GF-D8 (cell line): ENCODE data around the gene OTOS.

Source experiments
- DNase-seq: peaks from one replicate; lab custom pipeline; 2025; lab: John Stamatoyannopoulos, UW

OTOS gene

GRCh38 chr2:240167588-240167880 is 27.1 kb upstream of the OTOS start:
- DNase-seq = no peak

- DNase-seq = no peak
Observed at GRCh38 chr2:240166761-240167587, 26.5 kb upstream of the OTOS start.

GRCh38 chr2:240166191-240166590 is 25.7 kb upstream of the OTOS start:
- no peak for DNase-seq

- no peak for DNase-seq
Observed at GRCh38 chr2:240165661-240166060, 25.2 kb upstream of the OTOS start.

- no peak for DNase-seq
Observed at GRCh38 chr2:240165034-240165433, 24.6 kb upstream of the OTOS start.

- DNase-seq = no peak
Observed at GRCh38 chr2:240164586-240164985, 24.1 kb upstream of the OTOS start.

GRCh38 chr2:240163844-240164574 is 23.6 kb upstream of the OTOS start:
- no peak for DNase-seq

- no peak for DNase-seq
Observed at GRCh38 chr2:240162939-240163714, 22.7 kb upstream of the OTOS start.

GRCh38 chr2:240162531-240162930 is 22.1 kb upstream of the OTOS start:
- no peak for DNase-seq

- no peak for DNase-seq
Observed at GRCh38 chr2:240162032-240162431, 21.6 kb upstream of the OTOS start.

- DNase-seq = no peak
Observed at GRCh38 chr2:240161087-240161750, 20.8 kb upstream of the OTOS start.

GRCh38 chr2:240160291-240161086 is 20.0 kb upstream of the OTOS start:
- no peak for DNase-seq

GRCh38 chr2:240159251-240159839 is 18.9 kb upstream of the OTOS start:
- DNase-seq = no peak

GRCh38 chr2:240157147-240157470 is 16.7 kb upstream of the OTOS start:
- no peak for DNase-seq

GRCh38 chr2:240156435-240157146 is 16.1 kb upstream of the OTOS start:
- no peak for DNase-seq

GRCh38 chr2:240155745-240156390 is 15.4 kb upstream of the OTOS start:
- DNase-seq = no peak

GRCh38 chr2:240155048-240155744 is 14.7 kb upstream of the OTOS start:
- no peak for DNase-seq

GRCh38 chr2:240154606-240155005 is 14.1 kb upstream of the OTOS start:
- DNase-seq = no peak

GRCh38 chr2:240153418-240153817 is 13.0 kb upstream of the OTOS start:
- DNase-seq = no peak
